ENCODE results near the gene WDR87. TPM values are rescaled to one million over a fixed set of nuclear protein-coding genes. Genes with fewer than 3 reads are reported as not detected.

Gene WDR87
- total and polyA plus RNA-seq, 2 of the 8 experiments (the other 6 are each of a cell fraction or from before 2014, with no cell fraction given) = not detected

DNA sequence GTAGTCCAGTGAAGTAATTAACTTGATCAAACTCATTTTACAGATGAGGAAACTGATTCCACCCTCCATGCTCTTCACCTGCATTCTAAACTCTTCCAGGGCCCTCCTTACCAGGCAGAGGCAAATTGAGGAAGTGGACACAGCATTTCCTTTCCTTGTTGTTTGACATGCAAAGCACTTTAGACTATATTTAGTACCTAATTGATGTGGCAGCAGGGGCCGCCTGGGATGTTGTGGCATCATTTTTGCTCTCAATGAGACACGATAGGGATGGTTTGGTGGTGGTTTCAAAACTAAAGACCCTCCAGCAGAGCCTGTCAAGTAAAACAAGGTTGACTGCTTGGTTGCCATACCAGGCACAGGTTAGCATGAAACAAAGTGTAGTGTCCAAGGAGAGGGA is 8.5 kb upstream of the WDR87 start:
- Histone ChIP-seq H3K18ac (ENCODE audit: extremely low read depth, low read length) (no peak overlapping the region), H3K79me2 (ENCODE audit: control insufficient read depth in 1 of 2, insufficient read depth in 2 of 2, low read length in 2 of 2) (peaks cover 3 to 79% of the 10 kb centered on the region in 2 experiments; a peak in 3 of 4 replicates), H3K4me1 (replicated peaks in 1 of 4; ENCODE audit: control insufficient read depth in 3 of 4, insufficient read depth in 4 of 4, low read length in 3 of 4) (peaks cover 0 to 15% (median 2%) of the 10 kb centered on the region in 4 experiments; a peak in 2 of 7 replicates), H3K9ac (replicated peaks in 1 of 4; ENCODE audit: extremely low read depth in 1 of 4, low read depth in 3 of 4, low read length in 3 of 4) (no peak overlapping the region; a peak in 1 of 7 replicates), H3K23me2 (ENCODE audit: low read depth, low read length) (no peaks in the 10 kb centered on the region), H2AFZ (ENCODE audit: low read length) (no peak overlapping the region), H4K5ac (ENCODE audit: insufficient read length, low read depth, low read length) (no peak overlapping the region), H3K56ac (replicated peaks; ENCODE audit: insufficient read length, low read depth, low read length) (no peak overlapping the region), H2AK5ac (ENCODE audit: low read depth, low read length) (no peak overlapping the region), H3K4ac (replicated peaks; ENCODE audit: insufficient read length, low read depth, low read length) (no peak overlapping the region), H3K4me3 (ENCODE audit: extremely low read depth in 1 of 4, insufficient read depth in 2 of 4, low read depth in 3 of 4, low read length in 4 of 4) (no peak overlapping the region), H2BK12ac (ENCODE audit: low read depth, low read length) (no peak overlapping the region), H3K23ac (ENCODE audit: insufficient read length) (no peak overlapping the region), H3K9me3 (ENCODE audit: insufficient read depth in 2 of 2, low read depth in 1 of 2, low read length in 1 of 2) (no peaks in the 10 kb centered on the region), H3K27me3 (replicated peaks in 1 of 4; ENCODE audit: control insufficient read depth in 3 of 4, extremely low read depth in 1 of 4, insufficient read depth in 3 of 4, low read length in 3 of 4) (no peaks in the 10 kb centered on the region), H3K4me2 (ENCODE audit: insufficient read depth in 1 of 2, low read depth in 2 of 2, low read length in 2 of 2) (no peak overlapping the region), H3K14ac (ENCODE audit: insufficient read length) (no peak overlapping the region), H3K27ac (ENCODE audit: low read depth, low read length) (no peak overlapping the region), H2BK15ac (ENCODE audit: low read length) (no peak overlapping the region), H4K8ac (ENCODE audit: extremely low read depth, insufficient read depth, low read length) (no peak overlapping the region), H4K91ac (replicated peaks; ENCODE audit: insufficient read length, low read length) (no peak overlapping the region), H2BK20ac (ENCODE audit: low read length) (no peak overlapping the region), H4K20me1 (replicated peaks in 1 of 2; ENCODE audit: control insufficient read depth in 1 of 2, insufficient read depth in 2 of 2, low read length in 2 of 2) (peaks cover 0 to 5% of the 10 kb centered on the region in 2 experiments), H3K79me1 (ENCODE audit: low read depth, low read length) (peaks cover 12% of the 10 kb centered on the region), H3K36me3 (ENCODE audit: control insufficient read depth in 2 of 4, insufficient read depth in 4 of 4, low read length in 3 of 4) (no peaks in the 10 kb centered on the region; a peak in 1 of 8 replicates), H2BK120ac (replicated peaks; ENCODE audit: low read depth, low read length) (no peak overlapping the region), H2BK5ac (ENCODE audit: low read depth, low read length) (no peak overlapping the region)
- ChIA-PET POLR2A (ENCODE audit: partially characterized antibody) (interaction anchor here (1.9 kb wide), 1 partner anchor 17 kb away, joined by 5 read pairs; no protein-coding TSS in a partner anchor), CTCF (ENCODE audit: partially characterized antibody) (interaction anchor here (1.0 kb wide), 1 partner anchor 36 kb away, joined by 4 read pairs; no protein-coding TSS in a partner anchor)
- TF ChIP-seq TEAD4 (IDR thresholded peaks at IDR 0.05; ENCODE audit: low read depth, low read length) (no peak), RXRA (IDR thresholded peaks at IDR 0.05; ENCODE audit: insufficient read depth, low read depth, low read length) (no peak), ATF3 (IDR thresholded peaks at IDR 0.05; ENCODE audit: insufficient read depth, low read depth, low read length) (no peak), TAF7 (optimal IDR thresholded peaks at IDR 0.05; ENCODE audit: borderline replicate concordance, low read depth, low read length) (no peak), TBP (IDR thresholded peaks at IDR 0.05; ENCODE audit: low read depth, low read length) (no peak), BCL11A (IDR thresholded peaks at IDR 0.05; ENCODE audit: low read depth in 2 of 2, low read length in 2 of 2) (no peak), SP1 (IDR thresholded peaks at IDR 0.05; ENCODE audit: low read depth, low read length) (no peak), MAFK (IDR thresholded peaks at IDR 0.05; ENCODE audit: low read depth, low read length) (no peak), YY1 (IDR thresholded peaks at IDR 0.05; ENCODE audit: low read depth, low read length) (no peak)
- no peak for FAIRE-seq
- WGBS, 2 experiments (ENCODE audit: extremely low coverage in 1 of 2, insufficient coverage in 1 of 2, insufficient read length in 1 of 2, insufficient replicate concordance in 2 of 2, low coverage in 1 of 2, low lambda C conversion rate in 2 of 2, missing lambda C conversion rate in 1 of 2) = 83% methylated on average over 2 of the region's 2 CpGs; no CpG with 5 or more reads in 1 of the 2 experiments
- DNase-seq (ENCODE audit: low read depth in 1 of 2, low spot score in 2 of 2) = no peak

Data from H1 (cell line).